ENCODE data around the gene PYM1. TPM values are rescaled to one million over a fixed set of nuclear protein-coding genes. Genes with fewer than 3 reads are reported as not detected.

The PYM1 gene
- total RNA-seq, 1 donor from 2014 or later: 18.2 TPM

GRCh38 chr12:55972456-55972855, 44.8 kb upstream of the PYM1 start:
- Mint-ChIP-seq H3K4me3 (ENCODE audit: unreplicated experiment) (no peak overlapping the region), H3K9me3 (ENCODE audit: unreplicated experiment) (no peaks in the 10 kb centered on the region), H3K36me3 (ENCODE audit: unreplicated experiment) (no peaks in the 10 kb centered on the region), H3K27me3 (ENCODE audit: unreplicated experiment) (no peaks in the 10 kb centered on the region), H3K4me1 (ENCODE audit: unreplicated experiment) (peaks cover 15% of the 10 kb centered on the region), H3K27ac (ENCODE audit: unreplicated experiment) (no peak overlapping the region)
- no peak for DNase-seq (ENCODE audit: extremely low spot score, unreplicated experiment)
- TF ChIP-seq CTCF (IDR thresholded peaks at IDR 0.05): no peak

- TF ChIP-seq CTCF (IDR thresholded peaks at IDR 0.05): no peak
- Mint-ChIP-seq H3K4me3 (ENCODE audit: unreplicated experiment) (no peak overlapping the region), H3K9me3 (ENCODE audit: unreplicated experiment) (no peaks in the 10 kb centered on the region), H3K27me3 (ENCODE audit: unreplicated experiment) (no peaks in the 10 kb centered on the region), H3K27ac (ENCODE audit: unreplicated experiment) (no peak overlapping the region), H3K36me3 (ENCODE audit: unreplicated experiment) (no peaks in the 10 kb centered on the region), H3K4me1 (ENCODE audit: unreplicated experiment) (peaks cover 16% of the 10 kb centered on the region)
- DNase-seq (ENCODE audit: extremely low spot score, unreplicated experiment): no peak
Measured at GRCh38 chr12:55972042-55972441, 44.3 kb upstream of the PYM1 start.

- Mint-ChIP-seq H3K9me3 (ENCODE audit: unreplicated experiment) (no peaks in the 10 kb centered on the region), H3K4me3 (ENCODE audit: unreplicated experiment) (no peak overlapping the region), H3K4me1 (ENCODE audit: unreplicated experiment) (peaks cover 22% of the 10 kb centered on the region), H3K27ac (ENCODE audit: unreplicated experiment) (peak overlapping the region; percentile 19), H3K36me3 (ENCODE audit: unreplicated experiment) (no peaks in the 10 kb centered on the region), H3K27me3 (ENCODE audit: unreplicated experiment) (no peaks in the 10 kb centered on the region)
- TF ChIP-seq CTCF (IDR thresholded peaks at IDR 0.05): no peak
- no peak for DNase-seq (ENCODE audit: extremely low spot score, unreplicated experiment)
Measured at GRCh38 chr12:55970775-55971174, 43.1 kb upstream of the PYM1 start.

GRCh38 chr12:55969356-55969755, 41.7 kb upstream of the PYM1 start:
- Mint-ChIP-seq H3K4me1 (ENCODE audit: unreplicated experiment) (peaks cover 23% of the 10 kb centered on the region), H3K27ac (ENCODE audit: unreplicated experiment) (peak overlapping the region; percentile 11), H3K4me3 (ENCODE audit: unreplicated experiment) (no peak overlapping the region), H3K36me3 (ENCODE audit: unreplicated experiment) (no peaks in the 10 kb centered on the region), H3K27me3 (ENCODE audit: unreplicated experiment) (no peaks in the 10 kb centered on the region), H3K9me3 (ENCODE audit: unreplicated experiment) (no peaks in the 10 kb centered on the region)
- DNase-seq (ENCODE audit: extremely low spot score, unreplicated experiment): no peak
- no peak for TF ChIP-seq CTCF (IDR thresholded peaks at IDR 0.05)

GRCh38 chr12:55966408-55967281, 39.0 kb upstream of the PYM1 start, which contains the start of gene CDK2:
Gene CDK2, plus strand, starts transcription at chr12:55966830. Its CDS starts 179 bp downstream, at chr12:55967009.
- H3K36me3 Mint-ChIP-seq (ENCODE audit: unreplicated experiment): no peaks in the 10 kb centered on the region
- DNase-seq (ENCODE audit: extremely low spot score, unreplicated experiment): peak; percentile 95
- peaks cover 23% of the 10 kb centered on the region for H3K4me1 Mint-ChIP-seq (ENCODE audit: unreplicated experiment)
- H3K27ac Mint-ChIP-seq (ENCODE audit: unreplicated experiment): peak within 1 kb of the TSS; percentile 86
- no peaks in the 10 kb centered on the region for H3K9me3 Mint-ChIP-seq (ENCODE audit: unreplicated experiment)
- peak within 1 kb of the TSS; percentile 97 for H3K4me3 Mint-ChIP-seq (ENCODE audit: unreplicated experiment)
- no peaks in the 10 kb centered on the region for H3K27me3 Mint-ChIP-seq (ENCODE audit: unreplicated experiment)
- no peak for TF ChIP-seq CTCF (IDR thresholded peaks at IDR 0.05)
